ENCODE data around the gene MAMDC2.

- no peak for TF ChIP-seq YY1 (IDR thresholded peaks at IDR 0.05; ENCODE audit: insufficient read depth, insufficient read length)
- no peak for TF ChIP-seq ZNF274 (IDR thresholded peaks at IDR 0.05; ENCODE audit: low read depth, low read length)
- TF ChIP-seq SUZ12 (IDR thresholded peaks at IDR 0.05; ENCODE audit: extremely low read depth, insufficient read depth, insufficient read length): no peak
Measured at GRCh38 chr9:70108181-70108580, 64.5 kb downstream of the MAMDC2 start.
